Stimulated activated CD8-positive, alpha-beta memory T cell treated with anti-CD3 and anti-CD28 coated beads, Interleukin-15, amount 100 ng/mL, for 48 hours (primary cell): ENCODE results near the gene CPEB1.
"Not testable (repeated sequence)": the region's sequence is repeated elsewhere in the genome, so short reads cannot be mapped to it uniquely, and the experiment has no call there.

Source experiments
- DNase-seq, 2 donors: peaks; one replicate each; pipeline ENCODE4 v3.0.0-alpha.2; 2020; ENCODE audit warnings: low read depth in 2 of 2

CPEB1 gene

DNA sequence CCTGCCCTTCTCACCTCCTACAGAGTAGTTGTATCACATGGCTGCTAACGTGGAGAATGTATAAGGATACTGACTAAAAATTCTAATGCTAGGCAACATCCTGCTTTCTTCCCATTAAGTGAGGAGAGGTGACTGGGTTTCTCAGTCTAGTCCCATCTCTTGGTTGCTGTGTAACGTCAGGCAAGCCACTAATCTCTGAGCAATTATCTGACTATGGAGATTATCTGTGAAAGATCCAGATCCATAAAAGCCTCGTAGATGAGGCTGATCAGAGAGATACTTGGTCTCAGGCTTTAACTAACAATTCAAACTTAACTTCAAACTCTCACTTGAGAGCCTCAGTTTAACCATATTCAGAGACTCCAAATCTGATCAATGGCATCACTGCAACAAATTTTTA, 102.2 kb downstream of the CPEB1 start:
- no peak for DNase-seq

- no peak for DNase-seq
These were observed 102.7 kb downstream of the CPEB1 start for GRCh38 chr15:82544431-82544830.

- DNase-seq: no peak
These were observed 104.0 kb downstream of the CPEB1 start for GRCh38 chr15:82543160-82543559.

- no peak for DNase-seq
These were observed 106.2 kb downstream of the CPEB1 start for GRCh38 chr15:82540984-82541431.

DNA sequence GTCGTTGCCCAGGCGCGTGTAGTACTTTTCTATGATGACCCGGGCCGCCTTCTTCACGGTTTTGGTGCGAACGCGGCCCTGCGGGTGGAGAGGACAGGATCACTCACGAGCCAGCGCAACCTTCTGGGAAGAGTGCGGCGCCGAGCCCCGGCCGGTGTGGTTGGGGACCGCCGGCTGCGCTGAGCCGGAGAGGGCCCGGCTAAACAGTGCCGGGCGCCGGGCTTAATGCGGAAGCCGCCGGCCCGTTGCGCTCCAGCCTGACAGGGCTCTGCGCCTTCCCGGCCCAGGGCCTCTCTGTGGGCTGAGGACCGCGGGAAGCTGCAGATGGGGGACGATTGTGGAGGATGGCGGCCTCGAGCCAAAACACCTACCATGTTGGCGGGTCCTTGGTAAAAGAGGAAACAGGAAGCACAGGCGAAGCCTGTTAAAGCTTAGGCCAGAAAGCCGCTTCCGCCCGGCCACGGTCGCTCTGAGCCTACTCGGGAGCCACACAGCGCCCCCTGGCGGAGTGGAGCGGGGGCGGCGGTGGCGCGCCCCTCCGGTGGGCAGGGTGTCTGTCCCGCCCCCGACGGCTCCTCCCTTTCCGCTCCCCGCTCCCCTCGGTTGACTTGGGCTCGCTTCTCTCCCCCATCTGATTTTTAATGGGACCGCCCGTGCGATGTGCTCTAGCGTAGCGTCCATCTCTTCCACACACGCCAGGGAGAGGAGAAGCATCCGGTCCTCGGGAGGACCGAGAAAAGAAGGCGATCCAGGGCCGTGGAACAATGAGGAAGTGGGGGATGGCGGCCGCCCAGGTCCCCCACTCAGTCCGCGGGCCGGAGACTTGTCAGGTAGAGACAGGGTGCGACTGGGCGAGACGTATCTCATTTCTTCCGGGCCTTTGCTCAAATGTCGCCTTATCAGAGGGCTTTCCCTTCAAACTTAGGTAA, 106.8 kb downstream of the CPEB1 start, which contains the start of gene RPS17:
RPS17 (minus strand) TSS at position 403 of the 929 bp plus-strand sequence; CDS start at position 374, 29 bp downstream.
- peak; percentile 97 to 98 for DNase-seq

- DNase-seq: no peak
These were observed 107.5 kb downstream of the CPEB1 start for GRCh38 chr15:82539691-82540054.

- no peak for DNase-seq
These were observed 108.0 kb downstream of the CPEB1 start for GRCh38 chr15:82538961-82539690.

GRCh38 chr15:82537351-82537908, 109.7 kb downstream of the CPEB1 start:
- no peak for DNase-seq

- no peak for DNase-seq
These were observed 110.5 kb downstream of the CPEB1 start for GRCh38 chr15:82536409-82537350.

DNA sequence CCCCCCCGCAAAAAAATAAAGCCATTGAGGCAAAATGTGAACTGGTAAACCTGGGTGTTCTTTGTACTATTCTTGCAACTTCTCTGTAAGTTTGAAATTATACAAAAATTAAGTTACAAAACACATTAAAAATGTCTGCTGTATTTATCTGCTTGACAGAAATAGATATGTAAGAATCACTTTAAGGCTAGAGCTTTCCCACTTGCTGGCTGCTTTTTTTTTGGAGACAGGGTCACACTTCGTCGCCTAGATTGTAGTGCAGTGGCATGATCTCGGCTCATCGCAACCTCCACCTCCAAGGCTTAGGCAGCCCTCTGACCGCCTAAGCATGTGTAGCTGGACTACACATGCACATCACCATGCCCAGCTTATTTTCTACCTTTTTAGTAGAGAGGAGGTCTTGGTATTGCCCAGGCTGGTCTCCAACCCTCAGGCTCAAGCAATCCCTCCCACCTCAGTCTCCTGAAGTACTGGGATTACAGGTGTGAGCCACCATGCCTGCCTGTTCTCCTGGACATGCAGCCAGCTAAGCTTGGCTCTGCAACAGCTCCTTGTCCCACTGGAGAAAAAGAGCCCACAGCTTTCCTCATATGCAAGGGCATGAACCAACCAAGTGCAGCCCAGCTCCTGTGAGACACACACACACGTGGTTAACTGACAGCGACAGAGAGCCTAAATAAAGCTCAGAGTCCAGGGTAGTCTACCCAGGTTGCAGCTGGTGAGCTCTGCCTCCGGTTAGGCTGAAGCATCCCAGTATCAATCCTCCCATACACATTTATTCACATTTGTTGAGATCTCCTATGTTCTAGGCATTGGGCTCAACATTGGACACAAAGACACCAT, 111.4 kb downstream of the CPEB1 start:
- no peak for DNase-seq

- DNase-seq: not testable (repeated sequence)
These were observed 112.0 kb downstream of the CPEB1 start for GRCh38 chr15:82535151-82535550.

DNA sequence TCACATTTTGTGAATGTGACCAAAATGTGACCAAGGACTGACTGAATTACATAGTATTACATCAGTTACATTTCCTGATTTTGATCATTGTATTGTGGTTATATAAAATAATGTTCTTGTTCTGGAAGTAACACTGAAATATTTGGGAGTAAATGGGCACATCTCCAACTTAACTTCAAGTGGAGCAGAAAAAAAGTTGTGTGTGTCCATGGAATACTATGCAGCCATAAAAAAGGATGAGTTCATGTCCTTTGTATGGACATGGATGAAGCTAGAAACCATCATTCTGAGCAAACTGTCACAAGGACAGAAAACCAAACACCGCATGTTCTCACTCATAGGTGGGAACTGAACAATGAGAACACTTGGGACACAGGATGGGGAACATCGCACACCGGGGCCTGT, 112.7 kb downstream of the CPEB1 start:
- not testable (repeated sequence) for DNase-seq

GRCh38 chr15:82533801-82534200, 113.4 kb downstream of the CPEB1 start:
- DNase-seq: no peak

DNA sequence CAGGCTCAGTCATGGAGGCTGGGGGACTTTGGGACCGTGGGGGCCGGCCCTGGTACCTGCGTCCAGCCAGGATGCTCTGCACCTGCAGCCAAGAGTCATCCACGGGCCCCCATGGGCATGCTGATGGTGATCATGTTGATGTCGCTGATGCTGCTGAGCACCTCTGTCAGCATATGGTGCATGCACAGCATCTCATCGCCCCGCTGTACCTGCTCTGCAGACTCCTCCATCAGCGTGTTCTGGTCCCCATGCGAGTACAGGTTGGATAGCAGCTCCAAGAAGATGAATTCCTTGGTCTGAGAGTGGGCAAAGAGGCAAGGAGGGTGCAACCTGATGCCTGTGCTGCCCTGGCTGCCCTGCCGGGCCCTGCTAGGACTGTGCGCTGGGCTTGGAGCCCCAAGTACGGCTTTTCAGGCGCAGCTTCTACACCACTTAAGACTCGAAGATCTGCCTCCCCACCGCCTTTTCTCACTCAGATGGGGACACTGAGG, 114.1 kb downstream of the CPEB1 start:
- DNase-seq: no peak

- DNase-seq: no peak
These were observed 114.7 kb downstream of the CPEB1 start for GRCh38 chr15:82532383-82532990.

GRCh38 chr15:82531496-82532382, 115.4 kb downstream of the CPEB1 start:
- no peak for DNase-seq

DNA sequence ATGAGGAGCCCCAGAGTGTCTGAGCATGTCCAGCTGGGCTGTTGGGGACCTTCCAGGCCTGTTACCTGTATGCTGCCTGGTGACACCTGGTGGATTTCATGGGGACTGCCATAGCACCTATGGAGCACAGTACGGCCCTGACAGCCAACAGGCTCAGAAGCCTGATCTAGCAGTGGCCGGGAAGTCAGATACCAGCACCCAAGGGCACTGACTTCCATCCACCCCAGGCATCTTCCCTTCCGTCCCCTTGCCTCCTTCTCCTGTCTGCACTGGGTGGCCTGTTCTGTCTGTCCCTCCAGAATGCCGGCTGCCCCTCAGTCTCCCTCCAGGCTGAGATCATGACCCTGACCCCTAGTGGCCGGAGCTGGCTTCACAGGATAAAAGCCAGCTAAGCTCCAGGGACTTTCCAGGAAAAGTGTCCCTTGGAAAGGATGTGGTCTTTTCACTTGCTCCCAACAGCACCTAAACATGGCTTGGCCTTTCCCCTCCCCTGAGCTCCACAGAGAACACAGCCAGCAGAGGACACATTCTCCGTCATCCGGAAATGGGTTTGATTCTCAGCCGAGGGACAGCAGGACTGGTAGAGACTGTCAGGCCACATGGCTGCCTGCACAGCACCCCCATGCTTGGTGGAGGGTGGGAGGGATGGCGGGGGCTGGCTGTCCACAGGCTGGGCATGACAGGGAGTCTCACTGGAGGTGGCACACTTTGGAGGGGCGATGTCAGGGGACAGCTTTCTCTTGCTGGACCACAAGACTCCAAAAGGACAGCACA, 116.4 kb downstream of the CPEB1 start:
- peak; percentile 38 to 49 for DNase-seq

GRCh38 chr15:82530006-82530405, 117.2 kb downstream of the CPEB1 start:
- no peak for DNase-seq
